GM12878 (cell line): ENCODE measurements around the gene ANP32D. TPM values are rescaled to one million over a fixed set of nuclear protein-coding genes. Genes with fewer than 3 reads are reported as not detected.

Source experiments
- ATAC-seq: fragments of 200-7000 bp; cut with Tn5 transposase; 3 replicates; pipeline ENCODE4 v1.9.1; 2020; ENCODE audit warnings: mild to moderate bottlenecking, moderate library complexity
- BruUV-seq: library from RNA; stranded (reverse); fragments of 400-500 nt; replicated peaks from 2 replicates; lab custom pipeline; 2021; lab: Mats Ljungman, UMichigan
- CTCF ChIA-PET: fragments of 300-600 bp; sonication (Branson Sonifier 250); formaldehyde crosslinking; extraction: SDS; loops from one replicate; lab custom pipeline; 2021; ENCODE audit warnings: inconsistent platforms; lab: Yijun Ruan, JAX
- POLR2A ChIA-PET: fragments of 350-600 bp; formaldehyde crosslinking; extraction: SDS; loops from one replicate; lab custom pipeline; 2021; ENCODE audit warnings: inconsistent platforms; lab: Charles Lee
- RAD21 ChIA-PET: fragments of 300-600 bp; sonication (Branson Sonifier 250); formaldehyde crosslinking; loops from one replicate; lab custom pipeline; 2023; ENCODE audit warnings: antibody characterized with exemption; ENCODE audit not compliant: unreplicated experiment; lab: Charles Lee
- SMC1A ChIA-PET: fragments of 300-600 bp; sonication (Branson Sonifier 250); formaldehyde crosslinking; loops from one replicate; lab custom pipeline; 2023; ENCODE audit not compliant: unreplicated experiment, uncharacterized antibody; lab: Charles Lee
- DNase-seq: peaks from one replicate; pipeline ENCODE4 v3.0.0-alpha.2; 2011; ENCODE audit warnings: low read depth, low spot score
- FAIRE-seq: peaks from 3 replicates; lab custom pipeline; 2011; peaks lifted over from hg19 to GRCh38; lab: Jason Lieb, UNC
- H2AFZ ChIP-seq: 2 replicates; pipeline ENCODE4 v1.6.0; 2011; ENCODE audit warnings: low read depth, low read length, control low read depth; ENCODE audit not compliant: control insufficient read depth
- H3K27ac ChIP-seq: 2 replicates; pipeline ENCODE4 v1.5.1; 2011; ENCODE audit warnings: control low read depth; ENCODE audit not compliant: control insufficient read depth, insufficient read depth
- H3K27me3 ChIP-seq, 2 experiments: replicated peaks in 1 of 2; 2 replicates each; pipeline versions ENCODE4 v1.6.0 to v1.6.1; 2011; ENCODE audit warnings: low read length in 1 of 2; ENCODE audit not compliant: control insufficient read depth in 2 of 2, insufficient read depth in 2 of 2
- H3K36me3 ChIP-seq, 2 experiments: 2 replicates each; pipeline ENCODE4 v1.5.1; 2011; ENCODE audit warnings: low read length in 1 of 2; ENCODE audit not compliant: control insufficient read depth in 2 of 2, insufficient read depth in 2 of 2
- H3K4me1 ChIP-seq: 2 replicates; pipeline ENCODE4 v1.6.1; 2011; ENCODE audit warnings: mild to moderate bottlenecking, low read length, moderate library complexity, mixed read lengths; ENCODE audit not compliant: control insufficient read depth, insufficient read depth
- H3K4me2 ChIP-seq: 2 replicates; pipeline ENCODE4 v1.6.0; 2011; ENCODE audit warnings: control low read depth; ENCODE audit not compliant: control insufficient read depth, insufficient read depth
- H3K4me3 ChIP-seq: fragments of 200-600 bp; sonication (generic); 2 replicates; pipeline ENCODE4 v1.5.1; 2016
- H3K79me2 ChIP-seq: 2 replicates; pipeline ENCODE4 v1.6.0; 2011; ENCODE audit warnings: low read length; ENCODE audit not compliant: control insufficient read depth, insufficient read depth
- H3K9ac ChIP-seq: 2 replicates; pipeline ENCODE4 v1.8.0; 2011; ENCODE audit warnings: low read length, control low read depth, mixed read lengths; ENCODE audit not compliant: control insufficient read depth, insufficient read depth
- H3K9me3 ChIP-seq: replicated peaks from 3 replicates; pipeline ENCODE4 v1.5.1; 2011; ENCODE audit warnings: mild to moderate bottlenecking, low read length; ENCODE audit not compliant: control insufficient read depth, insufficient read depth
- H4K20me1 ChIP-seq: 2 replicates; pipeline ENCODE4 v1.6.0; 2011; ENCODE audit not compliant: control insufficient read depth, insufficient read depth
- CHD1 ChIP-seq: IDR thresholded peaks from 2 replicates; pipeline ENCODE4 v1.6.1; 2012; ENCODE audit warnings: low read depth, low read length, improper control_type of control experiment
- EGR1 ChIP-seq, 2 experiments: IDR thresholded peaks; 1 replicate in 1 of 2; 2 replicates in 1 of 2; pipeline ENCODE4 v1.6.1; 2011 to 2012; ENCODE audit warnings: low read depth in 2 of 2, low read length in 2 of 2, borderline replicate concordance in 1 of 2, mild to moderate bottlenecking in 1 of 2, moderate library complexity in 1 of 2
- JUNB ChIP-seq: IDR thresholded peaks from 2 replicates; pipeline ENCODE4 v1.6.1; 2016; ENCODE audit warnings: antibody characterized with exemption, mild to moderate bottlenecking
- KAT2A ChIP-seq: conservative IDR thresholded peaks from 2 replicates; pipeline ENCODE4 v1.6.1; 2011; ENCODE audit warnings: low read depth, low read length; ENCODE audit not compliant: control insufficient read depth
- KLF5 ChIP-seq: fragments of 450-650 bp; IDR thresholded peaks from 2 replicates; pipeline ENCODE4 v1.6.1; 2014; ENCODE audit warnings: mild to moderate bottlenecking; ENCODE audit not compliant: partially characterized antibody
- MTA3 ChIP-seq: IDR thresholded peaks from 2 replicates; pipeline ENCODE4 v1.6.1; 2012; ENCODE audit warnings: low read length, inconsistent platforms, borderline replicate concordance
- NFIC ChIP-seq: IDR thresholded peaks from 2 replicates; pipeline ENCODE4 v1.6.1; 2012; ENCODE audit warnings: low read depth, mild to moderate bottlenecking, inconsistent platforms, low read length, moderate library complexity
- RCOR1 ChIP-seq: conservative IDR thresholded peaks from 2 replicates; pipeline ENCODE4 v1.6.1; 2012; ENCODE audit warnings: low read depth, low read length, improper control_type of control experiment
- SMC3 ChIP-seq: IDR thresholded peaks from 2 replicates; pipeline ENCODE4 v1.6.1; 2011; ENCODE audit warnings: low read length, improper control_type of control experiment, borderline replicate concordance
- TCF12 ChIP-seq: IDR thresholded peaks from 2 replicates; pipeline ENCODE4 v1.6.1; 2011; ENCODE audit warnings: low read depth, mild to moderate bottlenecking, low read length
- ZNF274 ChIP-seq: IDR thresholded peaks from one replicate; pipeline ENCODE4 v1.8.0; 2011; ENCODE audit not compliant: insufficient read length, insufficient read depth
- WGBS: methylation state at CpG from one replicate; pipeline ENCODE4 v1.1.6; 2016; ENCODE audit warnings: low lambda C conversion rate; ENCODE audit not compliant: insufficient replicate concordance, insufficient coverage; ENCODE audit errors: missing lambda C conversion rate; 5-methylcytosine and 5-hydroxymethylcytosine counted together
- in situ Hi-C: fragments of 300-500 bp; cut with MboI; formaldehyde crosslinking; loops from 9 replicates; pipeline ENCODE4 v1.14.3; 2018; ENCODE audit warnings: mixed read lengths
- intact Hi-C: fragments of 100-400 bp; cut with micrococcal nuclease; formaldehyde crosslinking; loops from one replicate; pipeline ENCODE4 v1.14.2; 2022; ENCODE audit not compliant: unreplicated experiment
- polyA plus RNA-seq, 11 experiments: library from polyadenylated mRNA; depleted of rRNA in 4 of 11; unstranded in 6 of 11; stranded (reverse) in 5 of 11; fragments of >200 nt; fragmentation: Nextera tagmentation in 4 of 11; fragmentation: Illumina TruSeq in 1 of 11; extraction: Ambion mirVana in 4 of 11; extraction: Trizol in 1 of 11; gene quantifications; 1 replicate in 1 of 11; 2 replicates in 10 of 11; pipeline versions ENCODE4 v1.2.1 to v1.2.3, GENCODE V29; 2011 to 2016; ENCODE audit warnings: inconsistent platforms in 2 of 11, missing spikeins in 2 of 11, low read depth in 1 of 11
- total RNA-seq, 4 experiments: library from RNA; depleted of rRNA in 3 of 4; stranded (reverse); fragments of >200 nt in 3 of 4; fragmentation: Illumina TruSeq in 1 of 4; extraction: Trizol in 1 of 4; gene quantifications; 2 replicates each; pipeline versions ENCODE4 v1.2.1 to v1.2.3, GENCODE V29; 2013 to 2021
- TF ChIP-seq, protein P1 (sequence below): fragments of 450-650 bp; IDR thresholded peaks from 2 replicates; pipeline ENCODE4 v1.6.1; 2017; ENCODE audit warnings: mild to moderate bottlenecking, moderate library complexity
- TF ChIP-seq, protein P2 (sequence below): IDR thresholded peaks from 2 replicates; pipeline ENCODE4 v1.6.1; 2012; ENCODE audit warnings: low read length, inconsistent platforms
- TF ChIP-seq, protein P3 (sequence below): fragments of 450-650 bp; IDR thresholded peaks from 2 replicates; pipeline ENCODE4 v1.6.1; 2017; ENCODE audit warnings: mild to moderate bottlenecking, moderate library complexity

ANP32D gene
- total and polyA plus RNA-seq, 10 of the 15 experiments (the other 5 are each of a cell fraction or from before 2014, with no cell fraction given), result not detected

DNA sequence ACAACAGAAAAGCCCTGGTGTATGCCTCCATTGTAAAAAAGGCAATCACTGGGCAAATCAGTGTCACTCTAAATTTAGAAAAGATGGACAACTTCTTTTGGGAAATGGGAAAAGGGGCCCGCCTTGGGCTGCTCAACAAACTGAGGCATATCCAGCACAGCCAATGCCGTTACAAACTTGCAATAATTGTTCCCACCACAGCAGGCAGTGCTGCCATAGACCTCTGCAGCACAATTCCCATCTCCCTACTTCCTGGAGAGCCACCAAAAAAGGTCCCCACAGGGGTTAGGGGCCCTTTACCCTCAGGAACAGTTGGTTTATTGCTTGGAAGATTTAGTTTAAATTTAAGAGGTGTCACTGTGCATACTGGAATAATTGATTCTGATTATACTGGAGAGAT, 36.6 kb downstream of the ANP32D start:
- SMC1A ChIA-PET, result interaction anchor here (2.5 kb wide), 1 partner anchor 20 kb away, joined by 5 read pairs; no protein-coding TSS in a partner anchor

More for the DNA sequence above, 36.6 kb downstream of the ANP32D start:
- no peaks in the 10 kb centered on the region for H3K79me2 ChIP-seq
- no peak overlapping the region for H3K9ac ChIP-seq
- in situ Hi-C loops, result no loop called here
- H4K20me1 ChIP-seq, result no peaks in the 10 kb centered on the region
- no peak overlapping the region for H3K4me3 ChIP-seq
- no peaks in the 10 kb centered on the region for H3K36me3 ChIP-seq
- H3K4me1 ChIP-seq, result no peaks in the 10 kb centered on the region
- H3K4me2 ChIP-seq, result no peak overlapping the region
- no peaks in the 10 kb centered on the region for H3K27me3 ChIP-seq
- ATAC-seq (no peak), DNase-seq (no peak), FAIRE-seq (no peak)
- 37% methylated on average over 2 of the region's 2 CpGs for WGBS
- ChIA-PET CTCF (no interaction called here), POLR2A (no interaction called here), RAD21 (no interaction called here)
- H3K9me3 ChIP-seq, result peaks cover 4% of the 10 kb centered on the region; the same call in 2 of the 3 replicates
- H3K27ac ChIP-seq, result no peak overlapping the region
- no TSS peak for BruUV-seq
- intact Hi-C loops, result no loop called here
- TF ChIP-seq KAT2A (no peak), SMC3 (no peak), NFIC (no peak), CHD1 (no peak), ZNF274 (no peak), KLF5 (no peak), JUNB (no peak), EGR1 (IDR thresholded peaks at IDR 0.05; ENCODE audit: borderline replicate concordance in 1 of 2, low read depth in 2 of 2, low read length in 2 of 2) (no peak), MTA3 (no peak), RCOR1 (no peak), TCF12 (no peak)
- TF ChIP-seq, protein P1, sequence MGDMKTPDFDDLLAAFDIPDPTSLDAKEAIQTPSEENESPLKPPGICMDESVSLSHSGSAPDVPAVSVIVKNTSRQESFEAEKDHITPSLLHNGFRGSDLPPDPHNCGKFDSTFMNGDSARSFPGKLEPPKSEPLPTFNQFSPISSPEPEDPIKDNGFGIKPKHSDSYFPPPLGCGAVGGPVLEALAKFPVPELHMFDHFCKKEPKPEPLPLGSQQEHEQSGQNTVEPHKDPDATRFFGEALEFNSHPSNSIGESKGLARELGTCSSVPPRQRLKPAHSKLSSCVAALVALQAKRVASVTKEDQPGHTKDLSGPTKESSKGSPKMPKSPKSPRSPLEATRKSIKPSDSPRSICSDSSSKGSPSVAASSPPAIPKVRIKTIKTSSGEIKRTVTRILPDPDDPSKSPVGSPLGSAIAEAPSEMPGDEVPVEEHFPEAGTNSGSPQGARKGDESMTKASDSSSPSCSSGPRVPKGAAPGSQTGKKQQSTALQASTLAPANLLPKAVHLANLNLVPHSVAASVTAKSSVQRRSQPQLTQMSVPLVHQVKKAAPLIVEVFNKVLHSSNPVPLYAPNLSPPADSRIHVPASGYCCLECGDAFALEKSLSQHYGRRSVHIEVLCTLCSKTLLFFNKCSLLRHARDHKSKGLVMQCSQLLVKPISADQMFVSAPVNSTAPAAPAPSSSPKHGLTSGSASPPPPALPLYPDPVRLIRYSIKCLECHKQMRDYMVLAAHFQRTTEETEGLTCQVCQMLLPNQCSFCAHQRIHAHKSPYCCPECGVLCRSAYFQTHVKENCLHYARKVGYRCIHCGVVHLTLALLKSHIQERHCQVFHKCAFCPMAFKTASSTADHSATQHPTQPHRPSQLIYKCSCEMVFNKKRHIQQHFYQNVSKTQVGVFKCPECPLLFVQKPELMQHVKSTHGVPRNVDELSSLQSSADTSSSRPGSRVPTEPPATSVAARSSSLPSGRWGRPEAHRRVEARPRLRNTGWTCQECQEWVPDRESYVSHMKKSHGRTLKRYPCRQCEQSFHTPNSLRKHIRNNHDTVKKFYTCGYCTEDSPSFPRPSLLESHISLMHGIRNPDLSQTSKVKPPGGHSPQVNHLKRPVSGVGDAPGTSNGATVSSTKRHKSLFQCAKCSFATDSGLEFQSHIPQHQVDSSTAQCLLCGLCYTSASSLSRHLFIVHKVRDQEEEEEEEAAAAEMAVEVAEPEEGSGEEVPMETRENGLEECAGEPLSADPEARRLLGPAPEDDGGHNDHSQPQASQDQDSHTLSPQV, result no peak
- TF ChIP-seq, protein P2, sequence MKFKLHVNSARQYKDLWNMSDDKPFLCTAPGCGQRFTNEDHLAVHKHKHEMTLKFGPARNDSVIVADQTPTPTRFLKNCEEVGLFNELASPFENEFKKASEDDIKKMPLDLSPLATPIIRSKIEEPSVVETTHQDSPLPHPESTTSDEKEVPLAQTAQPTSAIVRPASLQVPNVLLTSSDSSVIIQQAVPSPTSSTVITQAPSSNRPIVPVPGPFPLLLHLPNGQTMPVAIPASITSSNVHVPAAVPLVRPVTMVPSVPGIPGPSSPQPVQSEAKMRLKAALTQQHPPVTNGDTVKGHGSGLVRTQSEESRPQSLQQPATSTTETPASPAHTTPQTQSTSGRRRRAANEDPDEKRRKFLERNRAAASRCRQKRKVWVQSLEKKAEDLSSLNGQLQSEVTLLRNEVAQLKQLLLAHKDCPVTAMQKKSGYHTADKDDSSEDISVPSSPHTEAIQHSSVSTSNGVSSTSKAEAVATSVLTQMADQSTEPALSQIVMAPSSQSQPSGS, result no peak
- TF ChIP-seq, protein P3, sequence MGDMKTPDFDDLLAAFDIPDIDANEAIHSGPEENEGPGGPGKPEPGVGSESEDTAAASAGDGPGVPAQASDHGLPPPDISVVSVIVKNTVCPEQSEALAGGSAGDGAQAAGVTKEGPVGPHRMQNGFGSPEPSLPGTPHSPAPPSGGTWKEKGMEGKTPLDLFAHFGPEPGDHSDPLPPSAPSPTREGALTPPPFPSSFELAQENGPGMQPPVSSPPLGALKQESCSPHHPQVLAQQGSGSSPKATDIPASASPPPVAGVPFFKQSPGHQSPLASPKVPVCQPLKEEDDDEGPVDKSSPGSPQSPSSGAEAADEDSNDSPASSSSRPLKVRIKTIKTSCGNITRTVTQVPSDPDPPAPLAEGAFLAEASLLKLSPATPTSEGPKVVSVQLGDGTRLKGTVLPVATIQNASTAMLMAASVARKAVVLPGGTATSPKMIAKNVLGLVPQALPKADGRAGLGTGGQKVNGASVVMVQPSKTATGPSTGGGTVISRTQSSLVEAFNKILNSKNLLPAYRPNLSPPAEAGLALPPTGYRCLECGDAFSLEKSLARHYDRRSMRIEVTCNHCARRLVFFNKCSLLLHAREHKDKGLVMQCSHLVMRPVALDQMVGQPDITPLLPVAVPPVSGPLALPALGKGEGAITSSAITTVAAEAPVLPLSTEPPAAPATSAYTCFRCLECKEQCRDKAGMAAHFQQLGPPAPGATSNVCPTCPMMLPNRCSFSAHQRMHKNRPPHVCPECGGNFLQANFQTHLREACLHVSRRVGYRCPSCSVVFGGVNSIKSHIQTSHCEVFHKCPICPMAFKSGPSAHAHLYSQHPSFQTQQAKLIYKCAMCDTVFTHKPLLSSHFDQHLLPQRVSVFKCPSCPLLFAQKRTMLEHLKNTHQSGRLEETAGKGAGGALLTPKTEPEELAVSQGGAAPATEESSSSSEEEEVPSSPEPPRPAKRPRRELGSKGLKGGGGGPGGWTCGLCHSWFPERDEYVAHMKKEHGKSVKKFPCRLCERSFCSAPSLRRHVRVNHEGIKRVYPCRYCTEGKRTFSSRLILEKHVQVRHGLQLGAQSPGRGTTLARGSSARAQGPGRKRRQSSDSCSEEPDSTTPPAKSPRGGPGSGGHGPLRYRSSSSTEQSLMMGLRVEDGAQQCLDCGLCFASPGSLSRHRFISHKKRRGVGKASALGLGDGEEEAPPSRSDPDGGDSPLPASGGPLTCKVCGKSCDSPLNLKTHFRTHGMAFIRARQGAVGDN, result no peak
- H2AFZ ChIP-seq, result no peak overlapping the region
